Head of caudate nucleus (tissue), 42 donors: ENCODE data around the gene BMP8B.
"Not testable (repeated sequence)": the region's sequence is repeated elsewhere in the genome, so short reads cannot be mapped to it uniquely, and the experiment has no call there.

ENCODE experiments used
- DNase-seq, 42 donors: peaks; one replicate each; pipeline versions ENCODE4 v3.0.0 to v3.0.0-alpha.2; 2020 to 2021; ENCODE audit warnings: mixed read lengths in 7 of 42
- intact Hi-C: fragments of 100-400 bp; cut with DNase I; formaldehyde crosslinking; loops from one replicate; pipeline ENCODE4 v1.15.0; 2022

Gene BMP8B

DNA sequence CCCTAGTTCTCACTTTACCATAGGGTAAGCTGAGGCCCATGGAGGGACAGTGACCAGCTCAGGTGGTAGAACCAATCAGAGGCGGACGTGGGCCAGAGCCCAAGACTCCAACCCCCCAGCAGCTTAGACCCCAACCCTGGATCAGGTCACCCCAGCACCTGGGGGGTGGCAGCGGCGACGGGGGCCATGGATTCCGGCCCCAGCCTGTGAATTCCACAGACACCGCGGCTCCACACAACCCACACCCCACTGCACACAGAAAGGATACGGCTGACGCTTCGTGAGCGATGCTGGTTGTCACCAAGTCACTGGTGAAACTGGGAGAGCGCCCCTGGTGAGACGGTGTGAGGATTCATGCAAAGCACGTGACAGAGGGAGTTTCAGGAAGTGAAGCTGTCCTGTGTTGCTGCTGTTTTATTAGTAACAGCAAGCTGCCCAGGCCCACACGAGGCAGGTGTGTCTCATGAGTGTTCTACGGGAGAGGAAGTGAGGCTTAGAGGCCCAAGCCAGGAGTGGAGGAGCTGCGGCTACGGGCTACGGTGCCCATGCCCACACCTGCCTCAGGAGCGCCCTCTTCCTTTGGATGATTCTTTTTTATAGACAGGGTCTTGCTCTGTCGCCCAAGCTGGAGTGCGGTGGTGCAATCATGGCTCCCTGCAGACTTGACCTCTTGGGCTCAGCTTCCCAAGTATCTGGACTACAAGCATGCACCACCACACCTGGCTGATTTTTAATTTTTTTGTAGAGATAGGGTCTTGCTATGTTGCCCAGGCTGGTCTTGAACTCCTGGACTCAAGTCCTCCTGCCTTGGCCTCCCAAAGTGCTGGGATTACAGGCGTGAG, 28.6 kb upstream of the BMP8B start:
- intact Hi-C loops = loop anchor here (1.0 to 5.0 kb wide), 2 partner anchors 85 to 157 kb away; partner anchors contain the start of gene MYCL
- peak in 39 of 42 donors; percentile 6 to 58 (median 34) for DNase-seq

DNA sequence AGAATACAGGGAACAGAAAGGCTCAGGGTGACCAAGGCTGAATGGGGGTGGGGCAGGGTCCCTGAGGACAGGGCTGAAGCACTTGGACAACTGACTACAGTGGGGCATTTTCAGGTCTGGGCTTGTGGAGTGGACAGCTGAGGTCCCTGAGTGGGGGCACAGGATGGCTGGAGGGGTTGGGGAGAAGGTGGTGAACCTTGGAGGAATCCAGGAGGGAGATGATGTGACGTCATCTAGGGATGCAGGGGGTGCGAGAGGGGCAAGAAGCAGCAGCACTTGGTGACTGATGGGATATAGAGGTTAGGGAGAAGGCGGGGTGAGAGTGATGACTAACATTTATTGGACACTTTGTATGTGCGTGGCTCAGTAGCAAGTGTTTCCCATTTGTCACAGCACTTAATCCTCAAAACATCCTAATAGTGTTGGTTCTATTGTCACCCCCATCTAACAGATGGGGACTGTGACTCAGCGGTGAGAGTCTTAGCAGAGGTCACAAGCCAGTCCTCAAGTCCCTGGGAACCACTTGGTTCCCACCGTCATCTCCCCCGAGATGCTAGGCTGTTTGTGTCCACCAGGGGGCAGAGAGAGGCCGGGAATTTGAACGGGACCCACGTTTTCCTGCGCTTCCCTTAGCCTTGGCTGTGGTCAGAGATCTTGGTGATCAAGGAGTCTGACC, 27.9 kb upstream of the BMP8B start:
- peak; percentile 22 to 89 (median 74) for DNase-seq
- intact Hi-C loops = loop anchor here (1.0 to 5.0 kb wide), 2 partner anchors 86 to 158 kb away; partner anchors contain the start of gene MYCL

DNA sequence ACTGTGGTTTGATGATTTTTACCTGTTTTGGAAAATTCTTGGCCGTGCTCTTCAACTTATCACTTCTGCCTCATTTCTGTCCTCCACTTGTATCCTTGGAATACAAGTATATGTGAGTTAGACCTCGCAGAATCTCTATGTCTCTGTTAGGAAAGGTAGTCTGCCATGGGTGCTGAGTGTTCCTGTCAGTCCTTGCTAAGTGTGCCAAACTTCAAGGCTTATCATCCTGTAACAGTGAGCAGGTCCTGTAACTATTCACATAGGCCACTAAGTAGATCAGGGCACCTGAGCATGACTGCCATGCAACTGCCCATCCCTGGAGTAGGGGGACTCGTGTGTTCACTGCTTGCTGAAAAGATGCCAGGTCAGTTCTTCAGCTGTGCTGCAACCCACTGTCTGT, 24.2 kb upstream of the BMP8B start:
- intact Hi-C loops = no loop called here
- peak in 1 of 42 donors; percentile 9 for DNase-seq

DNA sequence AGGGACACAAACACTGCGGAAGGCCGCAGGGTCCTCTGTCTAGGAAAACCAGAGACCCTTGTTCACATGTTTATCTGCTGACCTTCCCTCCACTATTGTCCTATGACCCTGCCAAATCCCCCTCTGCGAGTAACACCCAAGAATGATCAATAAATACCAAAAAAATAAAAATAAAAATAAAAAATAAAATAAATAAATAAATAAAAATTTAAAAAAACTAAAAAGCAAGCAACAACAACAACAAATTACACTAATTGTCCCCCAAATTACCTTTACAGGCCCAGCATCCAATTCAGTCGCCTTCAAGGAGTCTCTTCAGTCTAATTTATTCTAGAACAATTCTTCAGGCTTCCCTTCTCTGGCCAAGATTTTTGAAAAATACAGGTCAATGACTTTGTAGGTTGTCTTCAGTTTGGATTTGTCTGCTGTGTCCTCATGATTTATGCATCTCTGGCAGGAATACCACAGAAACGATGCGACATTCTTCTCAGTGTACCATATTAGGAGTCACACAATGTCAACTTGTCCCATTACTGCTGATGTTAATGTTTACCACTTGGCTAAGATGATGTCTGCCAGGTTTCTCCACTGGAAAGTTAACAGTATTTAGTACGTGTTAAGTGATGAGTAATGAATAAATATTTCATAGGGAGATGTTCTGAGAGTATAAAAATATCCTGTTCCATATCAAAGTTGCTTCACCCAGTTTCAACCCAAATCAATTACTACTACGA, 20.3 kb upstream of the BMP8B start:
- no peak for DNase-seq
- intact Hi-C loops = no loop called here

DNA sequence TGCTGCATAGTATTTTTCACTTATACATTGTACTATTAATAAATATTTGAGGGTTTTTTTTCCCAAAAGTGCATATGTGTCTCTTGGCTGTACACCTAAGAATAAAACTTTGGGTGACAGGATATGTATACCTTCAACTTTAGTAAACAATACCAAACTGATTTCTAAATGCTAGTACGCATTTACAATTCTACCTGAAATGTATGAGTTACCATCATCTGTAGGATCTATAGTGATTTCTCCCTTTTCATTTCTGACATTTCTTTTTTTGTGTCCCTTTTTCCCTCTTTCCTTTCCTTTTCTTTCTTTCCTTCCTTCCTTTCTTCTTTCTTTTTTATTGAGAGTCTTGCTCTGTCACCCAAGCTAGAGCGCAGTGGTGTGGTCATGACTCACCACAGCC, 16.7 kb upstream of the BMP8B start:
- intact Hi-C loops = no loop called here
- DNase-seq = no peak

DNA sequence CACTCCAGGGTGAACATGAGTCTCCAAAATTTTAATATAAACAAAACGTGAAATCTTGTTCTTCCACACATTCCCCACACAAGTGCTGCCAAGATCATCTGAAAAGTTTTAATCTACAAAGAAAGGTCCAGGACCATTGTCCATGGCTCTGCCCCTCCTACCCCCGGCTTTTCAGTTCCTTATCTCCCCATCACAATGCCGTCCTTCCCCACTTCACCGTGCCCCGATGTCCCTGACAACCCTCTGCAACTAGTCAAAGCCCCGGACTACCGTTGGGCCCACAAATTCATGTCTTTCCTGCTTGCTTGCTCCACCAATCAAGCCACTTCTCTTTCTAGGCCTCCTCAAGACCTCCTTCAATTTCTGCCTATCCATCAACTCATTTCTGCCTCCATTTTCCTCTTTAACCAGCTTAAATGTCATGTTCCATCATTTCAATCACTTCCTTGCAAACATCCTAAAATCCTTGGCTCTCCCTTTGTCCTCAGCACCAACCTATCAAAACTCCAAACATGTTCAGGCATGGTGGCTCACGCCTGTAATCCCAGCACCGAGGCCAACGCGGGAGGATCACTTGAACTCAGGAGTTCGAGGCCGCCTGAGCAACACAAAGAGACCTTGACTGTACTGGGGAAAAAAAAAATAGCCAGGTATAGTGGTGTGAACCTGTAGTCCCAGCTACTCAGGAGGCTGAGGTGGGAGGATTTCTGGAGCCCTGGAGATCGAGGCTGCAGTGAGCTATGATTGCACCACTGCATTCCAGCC, 14.0 kb upstream of the BMP8B start:
- DNase-seq = no peak
- intact Hi-C loops = no loop called here

DNA sequence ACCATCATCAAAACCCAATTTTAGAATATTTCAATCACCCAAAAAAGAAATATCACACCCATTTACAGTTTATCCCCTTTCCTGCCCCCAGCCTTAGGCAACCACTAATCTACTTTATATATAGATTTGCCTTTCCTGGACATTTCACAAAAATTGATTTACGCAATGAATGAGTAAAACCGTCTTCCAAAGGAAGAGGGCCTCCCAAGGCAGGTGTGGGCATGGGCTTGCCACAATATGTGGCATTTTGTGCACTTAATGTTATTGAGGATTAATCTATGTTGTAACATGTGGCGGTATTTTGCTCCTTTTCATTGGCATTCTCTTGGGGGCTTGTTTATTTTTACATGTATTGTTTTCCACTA, 11.8 kb upstream of the BMP8B start:
- no peak for DNase-seq
- intact Hi-C loops = no loop called here

DNA sequence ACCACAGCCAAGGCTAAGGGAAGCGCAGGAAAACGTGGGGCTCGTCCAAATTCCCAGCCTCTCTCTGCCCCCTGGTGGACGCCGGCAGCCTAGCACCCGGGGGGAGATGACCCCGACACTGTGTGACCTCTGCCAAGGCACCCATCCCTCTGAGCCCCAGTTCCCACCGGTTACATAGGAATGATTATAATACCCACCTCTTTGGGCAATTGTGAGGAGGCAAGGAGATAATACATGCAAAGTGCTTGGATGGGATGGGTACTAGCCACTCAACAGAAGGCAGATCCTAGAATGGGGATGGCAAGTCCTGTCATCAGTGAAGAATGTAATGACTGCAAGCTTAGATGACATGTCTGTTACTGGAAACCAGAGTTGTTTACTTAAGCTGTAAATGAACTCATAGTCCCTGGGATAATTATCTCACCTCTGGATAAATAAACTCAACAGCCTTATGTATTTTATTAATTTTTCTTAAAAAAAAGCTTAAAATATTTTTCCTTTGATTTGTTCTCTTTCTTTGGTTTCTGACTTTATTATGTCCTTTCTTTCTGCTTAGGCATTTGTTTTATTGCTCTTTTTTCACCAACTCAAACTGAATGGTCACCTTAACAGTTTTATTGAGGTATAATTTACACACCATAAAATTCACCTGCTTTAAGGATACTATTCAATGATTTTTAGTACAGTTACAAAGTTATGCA, 11.3 kb upstream of the BMP8B start:
- DNase-seq = peak; percentile 60 to 95 (median 85)
- intact Hi-C loops = no loop called here

DNA sequence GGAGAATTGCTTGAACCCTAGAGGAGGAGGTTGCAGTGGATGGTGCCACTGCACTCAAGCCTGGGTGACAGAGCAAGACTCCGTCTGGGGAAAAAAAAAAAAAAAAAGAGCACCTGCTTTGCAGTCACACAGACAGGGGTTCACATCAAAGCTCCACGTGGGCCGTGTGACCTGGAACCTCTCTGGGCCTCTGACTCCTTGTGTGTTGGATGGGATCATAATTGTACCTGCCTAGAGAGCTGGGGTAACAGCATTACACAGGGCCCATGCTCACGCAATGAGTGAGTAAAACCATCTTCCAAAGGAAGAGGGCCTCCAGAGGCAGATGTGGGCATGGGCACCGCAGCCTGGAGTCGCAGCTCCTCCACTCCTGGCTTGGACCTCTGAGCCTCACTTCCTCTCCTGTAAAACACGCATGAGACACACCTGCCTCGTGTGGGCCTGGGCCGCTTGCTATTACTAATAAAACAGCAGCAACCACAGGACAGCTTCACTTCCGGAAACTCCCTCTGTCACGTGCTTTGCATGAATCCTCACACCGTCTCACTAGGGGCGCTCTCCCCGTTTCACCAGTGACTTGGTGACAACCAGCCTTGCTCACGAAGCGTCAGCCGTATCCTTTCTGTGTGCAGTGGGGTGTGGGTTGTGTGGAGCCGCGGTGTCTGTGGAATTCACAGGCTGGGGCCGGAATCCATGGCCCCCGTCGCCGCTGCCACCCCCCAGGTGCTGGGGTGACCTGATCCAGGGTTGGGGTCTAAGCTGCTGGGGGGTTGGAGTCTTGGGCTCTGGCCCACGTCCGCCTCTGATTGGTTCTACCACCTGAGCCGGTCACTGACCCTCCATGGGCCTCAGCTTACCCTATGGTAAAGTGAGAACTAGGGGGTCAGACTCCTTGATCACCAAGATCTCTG, 10.4 kb upstream of the BMP8B start:
- intact Hi-C loops = not testable (repeated sequence)
- peak; percentile 33 to 91 (median 77) for DNase-seq

DNA sequence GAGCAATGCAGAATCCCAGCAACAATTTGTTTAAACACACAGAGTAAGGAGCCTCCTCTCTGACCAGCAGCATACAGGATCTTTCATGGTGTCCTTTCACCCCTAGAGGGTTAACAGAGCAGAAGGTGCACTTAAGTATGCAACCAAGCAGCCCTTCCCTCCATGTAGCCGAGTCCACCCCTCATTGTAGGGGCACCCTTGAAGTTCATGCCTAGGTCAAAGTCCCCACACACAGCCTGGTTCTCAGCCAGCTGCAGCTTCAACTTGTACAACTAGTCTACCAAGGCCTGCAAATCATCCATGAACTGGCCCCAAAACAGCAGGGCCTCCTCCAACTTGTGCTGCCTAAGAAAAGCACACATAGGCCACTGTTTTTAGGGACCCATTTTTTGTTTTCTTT, 7.0 kb upstream of the BMP8B start:
- no peak for DNase-seq
- intact Hi-C loops = no loop called here

DNA sequence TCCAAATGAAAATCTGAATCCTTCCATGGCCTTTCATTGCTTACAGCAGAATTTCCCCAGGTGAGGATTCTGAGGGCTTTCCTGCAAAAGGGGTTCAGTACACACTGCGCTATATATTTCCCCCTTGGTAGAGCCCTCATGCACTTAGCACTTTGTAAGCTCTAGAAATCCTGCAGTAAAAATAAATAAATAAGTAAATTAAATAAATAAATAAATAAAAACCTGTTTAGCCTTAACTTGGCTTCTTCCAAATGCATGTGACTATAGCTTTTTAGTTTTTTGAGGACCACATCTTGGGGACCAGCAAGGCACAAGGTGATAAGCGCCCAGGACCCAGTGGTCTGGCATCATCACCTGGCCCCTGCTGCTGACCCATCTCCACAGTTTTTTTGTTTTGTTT, 3.2 kb upstream of the BMP8B start:
- no peak for DNase-seq
- intact Hi-C loops = no loop called here

DNA sequence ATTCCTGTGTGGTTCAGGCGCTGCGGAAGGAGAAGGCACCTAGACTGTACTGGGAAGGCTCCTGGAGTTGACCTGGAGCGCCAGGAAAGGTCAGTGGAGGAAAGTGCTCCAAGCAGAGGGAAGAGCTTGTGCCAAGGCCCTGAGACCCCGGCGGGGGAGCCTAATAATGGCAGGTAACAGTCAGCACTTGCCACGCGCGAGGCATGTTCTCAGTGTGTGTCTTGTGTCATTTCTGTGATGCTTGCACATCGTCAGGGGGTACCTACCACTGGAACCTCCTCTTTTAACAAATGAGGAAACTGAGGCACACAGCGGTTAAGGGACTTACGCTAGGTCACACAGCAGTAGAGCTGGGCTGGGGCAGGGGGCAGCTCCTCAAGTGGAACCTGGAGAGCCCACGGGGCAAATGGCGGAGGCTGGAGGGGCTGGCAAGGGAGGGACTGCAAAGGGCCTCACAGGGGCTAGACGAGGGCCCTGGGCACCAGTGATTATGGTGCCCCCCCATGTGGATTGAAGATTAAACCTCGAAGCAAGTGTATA, 976 bp upstream of the BMP8B start:
- intact Hi-C loops = no loop called here
- DNase-seq = no peak

DNA sequence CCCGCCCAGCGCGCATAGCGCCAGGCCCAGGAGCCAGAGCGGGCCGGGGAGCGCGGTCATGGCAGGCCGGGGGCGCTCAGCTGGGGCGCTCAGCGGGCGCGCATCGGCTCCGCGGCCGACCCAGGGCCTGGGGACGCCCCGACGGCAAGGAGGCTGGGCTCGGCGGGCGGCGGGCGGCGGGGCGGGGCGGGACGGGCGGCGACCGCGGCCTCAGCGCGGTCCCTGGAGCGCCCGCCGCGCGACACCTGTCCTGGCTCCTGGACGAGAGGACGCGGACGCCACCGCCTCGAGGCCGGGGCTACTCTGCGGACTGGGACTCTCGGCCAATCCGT, 273 bp downstream of the BMP8B start:
- intact Hi-C loops = no loop called here
- no peak for DNase-seq

DNA sequence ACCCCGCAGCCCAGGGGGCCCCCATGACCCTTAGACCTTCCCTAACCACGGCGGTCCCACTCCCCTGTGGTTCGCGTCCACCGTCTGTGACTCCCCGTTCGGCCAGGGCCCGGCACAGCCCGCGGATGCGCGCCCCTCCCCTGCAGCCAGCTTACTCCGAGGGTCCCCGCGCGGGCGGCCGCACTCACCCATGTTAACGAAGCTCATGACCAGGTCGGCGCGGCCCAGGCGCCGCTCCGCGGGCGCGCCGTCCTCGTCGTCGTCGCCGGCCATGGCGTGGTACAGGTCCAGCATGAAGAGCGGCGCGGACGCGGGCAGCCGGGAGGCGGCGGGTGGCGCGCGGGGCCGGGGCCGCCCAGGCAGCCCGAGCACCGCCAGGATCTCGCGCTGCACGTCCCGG, 701 bp downstream of the BMP8B start:
- DNase-seq, intact Hi-C loops: not testable (repeated sequence)

DNA sequence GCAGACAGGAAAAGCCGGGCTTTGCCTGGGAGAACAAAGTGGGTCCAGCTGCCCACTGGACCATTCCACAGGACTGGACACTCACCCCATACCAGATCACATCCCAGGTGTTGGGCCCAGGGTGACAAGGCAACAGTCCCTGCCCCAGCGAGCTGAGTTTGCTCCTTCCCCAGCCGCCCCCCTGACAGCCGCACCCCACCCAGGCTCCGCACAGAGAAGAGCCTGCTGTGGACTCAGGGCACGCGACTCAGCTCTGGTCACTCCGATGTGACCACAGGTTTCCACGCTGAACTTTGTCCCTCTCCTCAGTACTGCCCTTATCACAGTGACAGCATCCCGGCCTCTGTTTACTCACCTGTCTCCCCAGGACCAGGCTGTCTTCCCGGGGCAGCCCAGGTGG, 1.2 kb downstream of the BMP8B start:
- intact Hi-C loops = no loop called here
- DNase-seq = no peak

DNA sequence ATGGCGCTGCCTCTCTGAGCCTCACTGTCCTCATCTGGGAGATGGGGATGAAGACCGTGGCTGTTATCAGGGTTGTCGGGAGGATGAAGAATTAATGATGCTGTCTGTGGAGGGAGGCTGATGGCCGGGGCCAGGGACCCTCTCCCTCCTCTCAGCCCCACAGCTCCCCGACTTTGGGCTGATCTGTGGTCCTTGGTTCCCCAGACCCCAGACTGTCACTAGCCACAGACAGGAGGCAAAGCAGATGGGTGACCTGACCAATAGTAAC, 1.6 kb downstream of the BMP8B start:
- DNase-seq, intact Hi-C loops: not testable (repeated sequence)

DNA sequence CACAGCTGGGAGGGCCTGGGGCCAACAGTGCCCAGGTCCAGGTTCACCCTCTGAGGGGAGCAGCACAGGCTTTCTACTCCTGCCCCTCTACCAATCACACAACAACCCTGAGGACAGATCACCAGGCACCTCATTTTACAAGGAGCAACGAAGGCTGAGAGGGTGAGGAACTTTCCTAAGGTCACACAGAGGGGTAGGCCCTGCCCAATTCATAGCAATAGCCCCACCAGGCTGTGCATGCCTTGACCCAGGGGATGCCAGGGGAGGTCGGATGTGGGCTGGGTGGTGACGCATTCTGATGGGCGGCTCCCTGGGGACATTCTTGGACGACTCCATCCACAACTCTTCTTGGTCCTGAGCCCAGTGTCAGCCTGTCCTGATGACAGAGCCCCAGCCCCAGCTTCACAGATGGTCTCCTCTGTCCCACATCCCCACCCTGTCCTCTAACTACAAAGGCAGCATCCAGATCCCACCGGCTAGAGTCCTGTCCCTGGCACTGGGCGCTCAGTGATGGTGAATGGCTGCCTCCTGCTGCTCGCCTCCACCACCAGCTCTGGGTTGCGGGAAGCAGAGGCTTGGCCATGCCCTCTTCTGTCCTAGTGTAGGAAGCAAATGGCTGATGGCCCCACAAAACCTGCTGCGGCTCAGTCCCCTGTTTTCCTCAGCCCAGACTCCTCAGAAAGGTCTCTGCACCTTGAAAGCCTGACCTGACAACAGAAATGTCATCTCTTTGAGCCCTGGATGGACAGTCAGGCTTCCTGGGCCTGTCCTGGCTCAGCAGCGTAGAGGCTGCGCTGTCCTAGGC, 2.2 kb downstream of the BMP8B start:
- intact Hi-C loops = not testable (repeated sequence)
- DNase-seq = peak in 23 of 42 donors; percentile 12 to 69 (median 36)
